ENCODE measurements around the gene DAGLA.

DAGLA gene

DNA sequence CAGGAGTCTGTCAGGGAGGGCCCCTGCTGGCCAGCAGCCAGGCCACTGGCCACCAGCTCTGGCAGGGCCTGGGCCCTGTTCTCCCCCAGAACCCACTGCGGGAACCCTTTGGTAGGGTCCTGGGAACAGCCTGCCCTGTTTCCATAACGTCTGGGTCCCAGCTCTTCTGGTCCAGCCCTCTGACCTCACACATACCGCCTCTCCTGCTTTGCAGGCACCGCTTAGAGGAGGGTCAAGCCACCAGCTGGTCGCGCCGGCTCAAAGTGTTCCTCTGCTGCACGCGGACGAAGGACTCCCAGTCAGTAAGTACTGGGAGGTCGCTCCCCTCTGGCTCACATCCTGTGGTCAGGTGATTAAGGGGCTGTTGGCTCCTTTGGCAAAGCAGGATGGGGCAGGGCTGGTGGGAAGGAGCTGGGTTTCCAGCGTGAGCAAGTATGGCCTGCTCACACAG, 45.6 kb downstream of the DAGLA start:
- TF ChIP-seq, protein P1, sequence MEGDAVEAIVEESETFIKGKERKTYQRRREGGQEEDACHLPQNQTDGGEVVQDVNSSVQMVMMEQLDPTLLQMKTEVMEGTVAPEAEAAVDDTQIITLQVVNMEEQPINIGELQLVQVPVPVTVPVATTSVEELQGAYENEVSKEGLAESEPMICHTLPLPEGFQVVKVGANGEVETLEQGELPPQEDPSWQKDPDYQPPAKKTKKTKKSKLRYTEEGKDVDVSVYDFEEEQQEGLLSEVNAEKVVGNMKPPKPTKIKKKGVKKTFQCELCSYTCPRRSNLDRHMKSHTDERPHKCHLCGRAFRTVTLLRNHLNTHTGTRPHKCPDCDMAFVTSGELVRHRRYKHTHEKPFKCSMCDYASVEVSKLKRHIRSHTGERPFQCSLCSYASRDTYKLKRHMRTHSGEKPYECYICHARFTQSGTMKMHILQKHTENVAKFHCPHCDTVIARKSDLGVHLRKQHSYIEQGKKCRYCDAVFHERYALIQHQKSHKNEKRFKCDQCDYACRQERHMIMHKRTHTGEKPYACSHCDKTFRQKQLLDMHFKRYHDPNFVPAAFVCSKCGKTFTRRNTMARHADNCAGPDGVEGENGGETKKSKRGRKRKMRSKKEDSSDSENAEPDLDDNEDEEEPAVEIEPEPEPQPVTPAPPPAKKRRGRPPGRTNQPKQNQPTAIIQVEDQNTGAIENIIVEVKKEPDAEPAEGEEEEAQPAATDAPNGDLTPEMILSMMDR (conservative IDR thresholded peaks at IDR 0.05) = no peak
- no peak for TF ChIP-seq ZFX (IDR thresholded peaks at IDR 0.05)
- H3K27ac ChIP-seq = no peak overlapping the region

DNA sequence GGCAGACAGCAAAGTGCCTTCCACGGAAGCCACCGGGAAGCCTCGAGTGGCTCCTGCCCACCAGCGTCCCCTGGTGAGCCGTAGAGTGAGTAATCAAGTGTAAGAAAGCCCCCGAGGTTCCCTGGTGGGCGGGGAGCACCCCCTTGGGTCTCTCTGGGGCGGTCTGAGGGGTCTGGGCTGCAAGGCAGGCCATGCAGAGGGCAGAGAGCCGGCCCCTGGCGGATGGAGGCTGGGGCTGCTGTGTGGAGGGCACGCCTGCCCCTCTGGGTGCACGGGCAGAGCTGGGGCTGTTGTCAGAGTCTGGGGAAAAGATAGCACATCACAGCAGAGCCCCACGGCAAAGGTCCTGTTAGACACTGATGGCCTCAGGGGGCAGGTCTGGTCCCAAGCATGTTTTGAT, 46.6 kb downstream of the DAGLA start:
- H3K27ac ChIP-seq = no peak overlapping the region
- no peak for TF ChIP-seq ZFX (IDR thresholded peaks at IDR 0.05)
- TF ChIP-seq, protein P1 (conservative IDR thresholded peaks at IDR 0.05) = no peak

DNA sequence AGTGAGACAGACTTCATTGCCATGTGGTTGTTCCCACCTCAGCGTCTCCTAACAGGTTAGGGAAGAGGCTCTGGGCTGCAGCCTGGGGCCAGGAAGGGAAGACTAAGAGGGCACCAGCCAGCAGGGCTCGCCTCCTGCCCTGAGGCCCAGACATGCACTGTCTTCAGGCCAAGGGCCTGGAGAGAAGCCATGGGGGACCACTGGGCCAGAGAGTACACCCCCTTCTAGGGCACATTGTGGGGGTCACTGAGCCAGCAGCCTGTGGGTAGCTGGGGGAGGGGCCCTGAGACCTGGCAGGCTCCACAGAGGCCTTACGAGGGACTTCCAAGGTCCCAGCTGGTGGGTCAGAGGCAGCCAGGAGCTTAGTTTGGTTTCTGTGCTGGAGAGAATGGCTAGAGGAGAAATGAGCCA, 47.2 kb downstream of the DAGLA start:
- TF ChIP-seq, protein P1 (conservative IDR thresholded peaks at IDR 0.05) = no peak
- no peak for TF ChIP-seq ZFX (IDR thresholded peaks at IDR 0.05)
- no peak overlapping the region for H3K27ac ChIP-seq

DNA sequence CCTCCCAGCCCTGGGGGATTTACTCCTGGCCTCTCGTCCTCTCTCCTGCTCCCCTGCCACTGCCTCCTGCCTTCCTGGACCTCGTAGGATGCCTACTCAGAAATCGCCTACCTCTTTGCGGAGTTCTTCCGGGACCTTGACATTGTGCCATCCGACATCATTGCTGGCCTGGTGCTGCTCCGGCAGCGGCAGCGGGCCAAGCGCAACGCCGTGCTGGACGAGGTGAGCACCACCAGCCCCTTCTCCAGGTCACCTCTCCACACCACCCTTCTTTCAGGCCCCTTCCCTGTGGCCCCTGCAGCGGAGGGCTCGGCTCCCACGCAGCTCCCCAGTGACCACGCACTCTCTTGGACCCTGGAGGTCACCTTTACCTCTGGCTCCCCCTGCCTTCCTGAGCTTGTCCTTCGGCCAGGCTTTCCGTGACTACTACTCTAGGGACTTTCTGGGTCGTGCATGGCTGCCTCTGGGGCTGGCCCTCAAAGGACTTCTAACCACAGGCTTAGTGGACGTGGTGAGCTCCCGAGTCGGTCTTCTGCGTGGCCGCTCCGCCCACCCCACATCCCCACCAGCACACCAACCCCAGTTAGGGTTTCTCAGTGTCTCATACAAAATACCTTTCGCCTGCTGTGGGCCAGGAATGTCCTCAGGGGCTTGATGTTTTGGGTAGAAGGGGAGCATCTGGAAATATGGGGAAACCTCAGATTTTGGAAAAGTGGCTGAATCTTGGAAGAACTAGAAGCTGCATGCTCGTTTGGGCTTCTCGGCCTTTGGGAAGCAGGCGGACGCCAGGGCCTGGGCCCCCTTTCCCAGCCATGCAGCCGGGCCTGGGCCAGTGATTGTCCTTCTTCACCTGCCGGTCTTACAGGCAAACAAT, 48.1 kb downstream of the DAGLA start:
- TF ChIP-seq, protein P1 (conservative IDR thresholded peaks at IDR 0.05) = no peak
- no peak for TF ChIP-seq ZFX (IDR thresholded peaks at IDR 0.05)
- H3K27ac ChIP-seq = no peak overlapping the region

DNA sequence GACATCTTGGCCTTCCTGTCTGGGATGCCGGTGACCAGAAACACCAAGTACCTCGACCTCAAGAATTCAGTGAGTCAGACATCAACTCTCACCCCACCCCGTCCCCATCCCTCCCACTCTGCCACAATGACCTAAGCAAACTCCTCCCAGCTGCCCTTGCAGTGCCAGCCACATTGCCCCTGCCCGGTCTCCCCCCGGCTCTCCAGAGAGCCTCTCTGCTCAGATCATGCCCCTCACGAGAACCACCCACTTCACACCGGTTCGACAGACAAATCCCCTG, 48.7 kb downstream of the DAGLA start:
- no peak for TF ChIP-seq ZFX (IDR thresholded peaks at IDR 0.05)
- TF ChIP-seq, protein P1 (conservative IDR thresholded peaks at IDR 0.05) = no peak
- no peak overlapping the region for H3K27ac ChIP-seq

DNA sequence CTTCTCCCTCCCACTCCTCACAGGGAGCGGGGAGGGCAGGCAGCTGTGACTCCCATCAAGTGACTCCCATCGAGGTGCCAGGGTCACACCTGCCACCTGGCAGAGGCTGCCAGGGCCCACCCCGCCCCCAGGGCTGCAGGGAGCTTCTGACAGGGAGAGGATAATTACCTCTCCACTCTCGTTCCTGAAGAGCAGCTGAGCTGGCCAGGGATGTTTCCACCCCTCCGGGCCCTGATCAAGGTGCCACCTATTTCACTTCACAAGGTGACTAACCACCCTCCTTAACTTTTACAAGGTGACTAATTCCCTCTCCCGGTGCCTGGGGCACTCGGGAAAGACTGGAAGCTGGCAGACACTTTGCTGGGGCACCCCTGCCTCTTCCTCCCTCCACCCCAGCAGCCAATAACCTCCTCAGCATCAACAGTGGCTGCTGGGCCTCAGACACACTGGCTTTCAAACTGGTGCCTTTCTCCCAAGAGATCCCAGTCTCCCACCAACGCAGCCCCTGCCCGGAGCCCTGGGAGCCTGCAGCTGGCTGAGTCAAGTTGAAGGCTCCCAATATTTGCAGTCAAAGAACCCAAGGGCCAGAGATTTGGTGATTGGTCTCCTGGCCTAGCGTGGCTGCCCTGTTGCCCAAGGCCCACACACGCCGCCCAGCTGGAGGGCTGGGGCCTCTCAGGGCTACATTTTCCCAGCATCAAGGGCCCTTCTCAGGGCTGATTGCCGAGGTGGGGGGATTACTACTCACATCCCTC, 50.2 kb downstream of the DAGLA start:
- H3K27ac ChIP-seq = no peak overlapping the region
- TF ChIP-seq ZFX (IDR thresholded peaks at IDR 0.05) = no peak
- TF ChIP-seq, protein P1 (conservative IDR thresholded peaks at IDR 0.05) = no peak
